ENCODE data around the gene LBHD1. TPM values are rescaled to one million over a fixed set of nuclear protein-coding genes. Genes with fewer than 3 reads are reported as not detected.

Gene LBHD1
- total and polyA plus RNA-seq, 3 donors from 2014 or later, result 8.2 to 11.6 (median 11.1) TPM

DNA sequence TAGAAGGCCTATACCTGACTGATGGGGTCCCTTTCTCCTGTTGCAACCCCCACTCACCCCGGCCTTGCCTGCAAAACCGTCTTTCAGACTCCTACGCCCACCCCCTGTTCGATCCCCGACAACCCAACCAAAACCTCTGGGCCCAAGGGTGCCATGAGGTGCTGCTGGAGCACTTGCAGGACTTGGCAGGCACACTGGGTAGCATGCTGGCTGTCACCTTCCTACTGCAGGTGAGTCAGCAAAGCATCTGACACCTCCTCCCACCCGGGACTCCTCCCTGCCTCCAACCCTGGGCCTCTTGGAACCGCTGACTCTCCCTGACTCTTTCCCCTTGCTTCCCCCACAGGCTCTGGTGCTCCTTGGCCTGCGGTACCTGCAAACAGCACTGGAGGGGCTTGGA, 57.8 kb downstream of the LBHD1 start:
- intact Hi-C loops (cut with DNase I; ENCODE audit: low total_unique reads), result no loop called here
- H3K4me1 ChIP-seq, result peaks cover 24% of the 10 kb centered on the region
- no peak overlapping the region for H3K4me3 ChIP-seq
- no peaks in the 10 kb centered on the region for H3K9me3 ChIP-seq
- TF ChIP-seq POLR2A (IDR thresholded peaks at IDR 0.05), result no peak
- TF ChIP-seq, protein P1, sequence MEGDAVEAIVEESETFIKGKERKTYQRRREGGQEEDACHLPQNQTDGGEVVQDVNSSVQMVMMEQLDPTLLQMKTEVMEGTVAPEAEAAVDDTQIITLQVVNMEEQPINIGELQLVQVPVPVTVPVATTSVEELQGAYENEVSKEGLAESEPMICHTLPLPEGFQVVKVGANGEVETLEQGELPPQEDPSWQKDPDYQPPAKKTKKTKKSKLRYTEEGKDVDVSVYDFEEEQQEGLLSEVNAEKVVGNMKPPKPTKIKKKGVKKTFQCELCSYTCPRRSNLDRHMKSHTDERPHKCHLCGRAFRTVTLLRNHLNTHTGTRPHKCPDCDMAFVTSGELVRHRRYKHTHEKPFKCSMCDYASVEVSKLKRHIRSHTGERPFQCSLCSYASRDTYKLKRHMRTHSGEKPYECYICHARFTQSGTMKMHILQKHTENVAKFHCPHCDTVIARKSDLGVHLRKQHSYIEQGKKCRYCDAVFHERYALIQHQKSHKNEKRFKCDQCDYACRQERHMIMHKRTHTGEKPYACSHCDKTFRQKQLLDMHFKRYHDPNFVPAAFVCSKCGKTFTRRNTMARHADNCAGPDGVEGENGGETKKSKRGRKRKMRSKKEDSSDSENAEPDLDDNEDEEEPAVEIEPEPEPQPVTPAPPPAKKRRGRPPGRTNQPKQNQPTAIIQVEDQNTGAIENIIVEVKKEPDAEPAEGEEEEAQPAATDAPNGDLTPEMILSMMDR (IDR thresholded peaks at IDR 0.05), result no peak
- no peak overlapping the region for H3K27ac ChIP-seq
- 77% methylated on average over 8 of the region's 8 CpGs for WGBS, 2 donors
- no peak for DNase-seq
- H3K36me3 ChIP-seq (ENCODE audit: low read depth, missing control alignments), result no peaks in the 10 kb centered on the region
- no peaks in the 10 kb centered on the region for H3K27me3 ChIP-seq

GRCh38 chr11:62613291-62613778, 58.7 kb downstream of the LBHD1 start:
- intact Hi-C loops (cut with DNase I; ENCODE audit: low total_unique reads), result no loop called here
- peaks cover 24% of the 10 kb centered on the region for H3K4me1 ChIP-seq
- H3K4me3 ChIP-seq, result no peak overlapping the region
- WGBS, 2 donors, result 64 to 68% methylated on average over 7 to 13 of the region's 15 CpGs
- H3K27me3 ChIP-seq, result no peaks in the 10 kb centered on the region
- H3K9me3 ChIP-seq, result no peaks in the 10 kb centered on the region
- no peaks in the 10 kb centered on the region for H3K36me3 ChIP-seq (ENCODE audit: low read depth, missing control alignments)
- no peak for DNase-seq
- TF ChIP-seq, protein P1 (IDR thresholded peaks at IDR 0.05), result no peak
- no peak for TF ChIP-seq POLR2A (IDR thresholded peaks at IDR 0.05)
- peak overlapping the region; percentile 85 to 94 for H3K27ac ChIP-seq

Small RNAs within 50 kb of the gene (small RNA-seq; reads per million reads assigned to genes)
- gene SNORA57, result 0 reads per million in 2 donors

Other genes with a start within 250 kb of the LBHD1 start
- gene AHNAK, start 125.5 kb downstream of the LBHD1 start, total RNA-seq, result 100 to 1,000 TPM; 137 to 148 TPM
- 95.8 TPM for gene AHNAK, start 125.5 kb downstream of the LBHD1 start, polyA plus RNA-seq (ENCODE audit: insufficient read depth, low read depth, low replicate concordance)
- gene EEF1G, start 98.4 kb downstream of the LBHD1 start, total RNA-seq, result 100 to 1,000 TPM; 607 to 868 TPM
- gene EEF1G, start 98.4 kb downstream of the LBHD1 start, polyA plus RNA-seq (ENCODE audit: insufficient read depth, low read depth, low replicate concordance), result 1,165 TPM
- 10 to 100 TPM; 24.3 to 30.0 TPM for gene TUT1, start 80.7 kb downstream of the LBHD1 start, total RNA-seq
- 25.0 TPM for gene TUT1, start 80.7 kb downstream of the LBHD1 start, polyA plus RNA-seq (ENCODE audit: insufficient read depth, low read depth, low replicate concordance)
- gene MTA2, start 70.4 kb downstream of the LBHD1 start, total RNA-seq, result 100 to 1,000 TPM in 1 of 2 donors, 10 to 100 TPM in 1; 97.2 to 115 TPM
- gene MTA2, start 70.4 kb downstream of the LBHD1 start, polyA plus RNA-seq (ENCODE audit: insufficient read depth, low read depth, low replicate concordance), result 87.6 TPM
- gene EML3, start 59.5 kb downstream of the LBHD1 start, total RNA-seq, result 10 to 100 TPM; 39.3 to 57.8 TPM
- 29.3 TPM for gene EML3, start 59.5 kb downstream of the LBHD1 start, polyA plus RNA-seq (ENCODE audit: insufficient read depth, low read depth, low replicate concordance)
- gene ROM1, start 59.0 kb downstream of the LBHD1 start, total RNA-seq, result 1 to 10 TPM; 6.1 to 9.7 TPM
- gene ROM1, start 59.0 kb downstream of the LBHD1 start, polyA plus RNA-seq (ENCODE audit: insufficient read depth, low read depth, low replicate concordance), result 9.0 TPM
- 10 to 100 TPM; 66.4 to 69.2 TPM for gene B3GAT3, start 50.3 kb downstream of the LBHD1 start, total RNA-seq
- 36.6 TPM for gene B3GAT3, start 50.3 kb downstream of the LBHD1 start, polyA plus RNA-seq (ENCODE audit: insufficient read depth, low read depth, low replicate concordance)
- gene GANAB, start 25.7 kb downstream of the LBHD1 start, total RNA-seq, result 100 to 1,000 TPM; 152 to 219 TPM
- gene GANAB, start 25.7 kb downstream of the LBHD1 start, polyA plus RNA-seq (ENCODE audit: insufficient read depth, low read depth, low replicate concordance), result 190 TPM
- 10 to 100 TPM; 20.0 to 24.7 TPM for gene INTS5, start 19.0 kb downstream of the LBHD1 start, total RNA-seq
- gene INTS5, start 19.0 kb downstream of the LBHD1 start, polyA plus RNA-seq (ENCODE audit: insufficient read depth, low read depth, low replicate concordance), result 12.6 TPM
- 10 to 100 TPM; 39.3 to 62.8 TPM for gene C11orf98, start 7.1 kb downstream of the LBHD1 start, total RNA-seq
- 100 TPM for gene C11orf98, start 7.1 kb downstream of the LBHD1 start, polyA plus RNA-seq (ENCODE audit: insufficient read depth, low read depth, low replicate concordance)
- gene CSKMT, start 7.0 kb downstream of the LBHD1 start, total RNA-seq, result 1 to 10 TPM; 2.4 to 3.7 TPM
- 2.0 TPM for gene CSKMT, start 7.0 kb downstream of the LBHD1 start, polyA plus RNA-seq (ENCODE audit: insufficient read depth, low read depth, low replicate concordance)
- gene UQCC3, start 594 bp downstream of the LBHD1 start, total RNA-seq, result 1 to 10 TPM; 8.0 to 8.1 TPM
- 4.2 TPM for gene UQCC3, start 594 bp downstream of the LBHD1 start, polyA plus RNA-seq (ENCODE audit: insufficient read depth, low read depth, low replicate concordance)
- 100 to 1,000 TPM; 173 to 190 TPM for gene UBXN1, start 6.8 kb upstream of the LBHD1 start, total RNA-seq
- 196 TPM for gene UBXN1, start 6.8 kb upstream of the LBHD1 start, polyA plus RNA-seq (ENCODE audit: insufficient read depth, low read depth, low replicate concordance)
- gene LRRN4CL, start 17.3 kb upstream of the LBHD1 start, total RNA-seq, result 1 to 10 TPM; 4.7 to 5.6 TPM
- gene LRRN4CL, start 17.3 kb upstream of the LBHD1 start, polyA plus RNA-seq (ENCODE audit: insufficient read depth, low read depth, low replicate concordance), result 5.0 TPM
- gene BSCL2, start 35.2 kb upstream of the LBHD1 start, total RNA-seq, result 100 to 1,000 TPM; 292 to 525 TPM
- gene BSCL2, start 35.2 kb upstream of the LBHD1 start, polyA plus RNA-seq (ENCODE audit: insufficient read depth, low read depth, low replicate concordance), result 519 TPM
- 1 to 10 TPM; 2.0 to 4.5 TPM for gene GNG3, start 35.4 kb upstream of the LBHD1 start, total RNA-seq
- gene GNG3, start 35.4 kb upstream of the LBHD1 start, polyA plus RNA-seq (ENCODE audit: insufficient read depth, low read depth, low replicate concordance), result 11.1 TPM
- 10 to 100 TPM; 31.8 to 42.5 TPM for gene HNRNPUL2, start 55.2 kb upstream of the LBHD1 start, total RNA-seq
- 42.9 TPM for gene HNRNPUL2, start 55.2 kb upstream of the LBHD1 start, polyA plus RNA-seq (ENCODE audit: insufficient read depth, low read depth, low replicate concordance)
- gene TTC9C, start 56.2 kb upstream of the LBHD1 start, total RNA-seq, result 10 to 100 TPM; 34.0 to 39.5 TPM
- gene TTC9C, start 56.2 kb upstream of the LBHD1 start, polyA plus RNA-seq (ENCODE audit: insufficient read depth, low read depth, low replicate concordance), result 41.5 TPM
- 10 to 100 TPM; 14.0 to 17.4 TPM for gene ZBTB3, start 81.9 kb upstream of the LBHD1 start, total RNA-seq
- 6.7 TPM for gene ZBTB3, start 81.9 kb upstream of the LBHD1 start, polyA plus RNA-seq (ENCODE audit: insufficient read depth, low read depth, low replicate concordance)
- gene POLR2G, start 89.3 kb upstream of the LBHD1 start, total RNA-seq, result 10 to 100 TPM; 48.1 to 71.2 TPM
- gene POLR2G, start 89.3 kb upstream of the LBHD1 start, polyA plus RNA-seq (ENCODE audit: insufficient read depth, low read depth, low replicate concordance), result 78.6 TPM
- gene TAF6L, start 99.1 kb upstream of the LBHD1 start, total RNA-seq, result 10 to 100 TPM; 22.4 to 32.0 TPM
- gene TAF6L, start 99.1 kb upstream of the LBHD1 start, polyA plus RNA-seq (ENCODE audit: insufficient read depth, low read depth, low replicate concordance), result 13.6 TPM
- gene TMEM179B, start 115.1 kb upstream of the LBHD1 start, total RNA-seq, result 100 to 1,000 TPM; 119 to 124 TPM
- 87.0 TPM for gene TMEM179B, start 115.1 kb upstream of the LBHD1 start, polyA plus RNA-seq (ENCODE audit: insufficient read depth, low read depth, low replicate concordance)
- 10 to 100 TPM; 24.1 to 25.5 TPM for gene TMEM223, start 119.7 kb upstream of the LBHD1 start, total RNA-seq
- gene TMEM223, start 119.7 kb upstream of the LBHD1 start, polyA plus RNA-seq (ENCODE audit: insufficient read depth, low read depth, low replicate concordance), result 11.5 TPM
- gene NXF1, start 133.2 kb upstream of the LBHD1 start, total RNA-seq, result 10 to 100 TPM; 94.6 to 98.7 TPM
- 88.3 TPM for gene NXF1, start 133.2 kb upstream of the LBHD1 start, polyA plus RNA-seq (ENCODE audit: insufficient read depth, low read depth, low replicate concordance)
- 10 to 100 TPM; 42.2 to 49.1 TPM for gene STX5, start 159.8 kb upstream of the LBHD1 start, total RNA-seq
- 55.0 TPM for gene STX5, start 159.8 kb upstream of the LBHD1 start, polyA plus RNA-seq (ENCODE audit: insufficient read depth, low read depth, low replicate concordance)
- 10 to 100 TPM; 18.4 to 38.1 TPM for gene TEX54, start 160.6 kb upstream of the LBHD1 start, total RNA-seq
- 40.7 TPM for gene TEX54, start 160.6 kb upstream of the LBHD1 start, polyA plus RNA-seq (ENCODE audit: insufficient read depth, low read depth, low replicate concordance)
- 10 to 100 TPM; 33.4 to 46.7 TPM for gene WDR74, start 167.3 kb upstream of the LBHD1 start, total RNA-seq
- 39.0 TPM for gene WDR74, start 167.3 kb upstream of the LBHD1 start, polyA plus RNA-seq (ENCODE audit: insufficient read depth, low read depth, low replicate concordance)
- gene SLC3A2, start 208.6 kb upstream of the LBHD1 start, total RNA-seq, result 100 to 1,000 TPM; 227 to 271 TPM
- gene SLC3A2, start 208.6 kb upstream of the LBHD1 start, polyA plus RNA-seq (ENCODE audit: insufficient read depth, low read depth, low replicate concordance), result 166 TPM
- gene CHRM1, start 249.1 kb upstream of the LBHD1 start, total RNA-seq, result under 1 TPM; 0.06 to 0.39 TPM
- 0.45 TPM for gene CHRM1, start 249.1 kb upstream of the LBHD1 start, polyA plus RNA-seq (ENCODE audit: insufficient read depth, low read depth, low replicate concordance)